NCI-H1930 (cell line): ENCODE data around the gene ROM1.
"Not testable (repeated sequence)": the region's sequence is repeated elsewhere in the genome, so short reads cannot be mapped to it uniquely, and the experiment has no call there.

Experiments used
- DNase-seq, 2 experiments: peaks; one replicate each; lab custom pipeline; 2025; lab: John Stamatoyannopoulos, UW

ROM1 gene

GRCh38 chr11:62649486-62649885 lies 36.4 kb downstream of the ROM1 start:
- DNase-seq = no peak

- not testable (repeated sequence) for DNase-seq
Observed at GRCh38 chr11:62650283-62650682, 37.2 kb downstream of the ROM1 start.

- no peak for DNase-seq
Observed at GRCh38 chr11:62652161-62653006, 39.3 kb downstream of the ROM1 start.

- DNase-seq = no peak
Observed at GRCh38 chr11:62654297-62654696, 41.2 kb downstream of the ROM1 start.

GRCh38 chr11:62656796-62657429 lies 43.9 kb downstream of the ROM1 start:
- no peak for DNase-seq

- peak; percentile 42 to 55 for DNase-seq
Observed at GRCh38 chr11:62664405-62665074, 51.5 kb downstream of the ROM1 start.
